GM18498 (cell line): Measurements from ENCODE around the gene RDX.
A peak's percentile ranks its signal among the peaks of the same experiment; 100 is the strongest.
"Not testable (repeated sequence)": the region's sequence is repeated elsewhere in the genome, so short reads cannot be mapped to it uniquely, and the experiment has no call there.

Source experiments
- ATAC-seq: cut with Tn5 transposase; IDR thresholded peaks from one replicate; pipeline ENCODE4 v1.9.1; 2021; ENCODE audit warnings: mild to moderate bottlenecking, moderate library complexity; ENCODE audit not compliant: unreplicated experiment

The RDX gene

DNA sequence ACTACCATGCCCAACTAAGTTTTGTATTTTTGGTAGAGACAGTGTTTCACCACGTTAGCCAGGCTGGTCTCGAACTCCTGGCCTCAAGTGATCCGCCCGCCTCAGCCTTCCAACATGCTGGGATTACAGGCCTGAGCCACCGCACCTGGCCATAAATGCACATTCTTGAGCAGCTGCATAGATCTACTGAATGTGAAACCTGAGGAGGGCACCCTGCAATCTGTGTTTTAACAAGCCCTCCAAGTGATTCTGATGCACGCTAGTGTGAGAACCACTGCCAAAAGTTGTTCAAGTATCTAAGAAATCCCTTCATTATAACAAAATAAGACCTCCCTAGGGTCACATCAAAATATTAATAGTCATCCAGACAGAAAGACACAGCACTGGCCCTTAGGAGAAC lies 89.3 kb downstream of the RDX start:
- no peak for ATAC-seq

DNA sequence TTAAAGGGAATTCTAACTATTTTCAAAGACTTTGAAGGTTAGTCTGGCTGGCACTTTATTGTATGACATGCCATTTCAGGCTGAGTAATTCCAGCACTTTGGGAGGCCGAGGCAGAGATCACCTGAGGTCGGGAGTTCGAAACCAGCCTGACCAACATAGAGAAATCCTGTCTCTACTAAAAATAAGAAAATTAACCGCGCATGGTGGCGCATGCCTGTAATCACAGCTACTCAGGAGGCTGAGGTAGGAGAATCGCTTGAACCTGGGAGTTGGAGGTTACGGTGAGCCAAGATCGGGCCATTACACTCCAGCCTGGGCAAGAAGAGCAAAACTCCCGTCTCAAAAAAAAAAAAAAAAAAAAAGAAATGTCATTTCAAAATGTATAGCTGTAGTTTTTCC lies 95.6 kb downstream of the RDX start:
- no peak for ATAC-seq

DNA sequence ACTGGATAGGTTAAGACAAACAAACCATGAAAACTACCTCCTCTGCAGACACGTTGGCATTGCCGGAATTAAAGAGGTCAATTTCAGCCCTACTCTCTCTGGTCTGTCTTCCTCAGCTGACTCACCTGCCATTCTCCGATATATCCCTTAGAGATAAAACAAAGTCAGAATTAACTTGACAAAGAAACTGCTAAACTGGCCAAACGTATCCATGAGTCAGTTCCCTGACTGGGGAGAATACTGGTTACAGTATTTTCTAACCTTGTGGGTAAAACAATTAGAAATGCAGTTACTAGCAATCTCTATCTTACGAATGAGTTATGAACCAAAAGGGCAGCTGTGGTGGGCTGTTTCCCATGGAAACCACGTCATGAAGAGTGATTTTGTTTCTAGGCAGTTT lies 96.2 kb downstream of the RDX start:
- ATAC-seq: no peak

DNA sequence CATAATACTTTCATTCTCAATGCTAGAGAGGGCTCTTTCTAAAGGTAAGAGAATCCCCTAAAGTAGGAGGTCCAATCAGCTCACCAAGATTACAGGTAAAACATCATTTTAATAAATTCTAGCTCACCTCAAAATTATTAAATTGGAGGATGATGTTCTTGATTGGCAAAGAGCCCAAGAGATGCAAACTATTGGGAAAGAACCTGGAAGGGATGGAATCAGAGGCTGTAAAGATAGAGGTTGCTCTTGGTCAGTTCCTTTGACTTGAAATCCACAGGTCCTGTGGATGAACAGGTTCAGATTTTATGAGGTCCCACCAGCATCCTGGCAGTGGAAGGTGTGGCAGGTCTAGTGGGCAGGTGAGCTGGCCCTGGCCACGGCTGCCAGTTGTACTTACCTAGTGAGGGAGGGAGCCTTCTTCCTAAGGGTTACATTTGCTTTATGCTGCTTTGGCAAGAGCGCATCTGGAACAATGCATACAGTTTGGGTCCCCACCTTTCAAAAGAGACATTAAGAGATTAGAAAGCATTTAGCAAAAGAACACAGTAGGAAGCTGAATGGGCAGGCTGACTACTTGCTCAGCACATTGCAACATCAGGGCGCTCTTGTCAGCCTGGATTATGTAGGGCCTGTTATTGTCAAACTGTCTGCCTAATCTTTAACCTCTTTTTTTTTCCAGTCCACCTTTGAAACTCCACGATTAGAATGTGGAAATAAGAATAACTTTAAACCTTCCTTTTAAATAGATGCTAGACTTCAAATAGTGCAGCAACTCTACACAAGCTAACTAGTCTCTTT lies 97.0 kb downstream of the RDX start:
- no peak for ATAC-seq

DNA sequence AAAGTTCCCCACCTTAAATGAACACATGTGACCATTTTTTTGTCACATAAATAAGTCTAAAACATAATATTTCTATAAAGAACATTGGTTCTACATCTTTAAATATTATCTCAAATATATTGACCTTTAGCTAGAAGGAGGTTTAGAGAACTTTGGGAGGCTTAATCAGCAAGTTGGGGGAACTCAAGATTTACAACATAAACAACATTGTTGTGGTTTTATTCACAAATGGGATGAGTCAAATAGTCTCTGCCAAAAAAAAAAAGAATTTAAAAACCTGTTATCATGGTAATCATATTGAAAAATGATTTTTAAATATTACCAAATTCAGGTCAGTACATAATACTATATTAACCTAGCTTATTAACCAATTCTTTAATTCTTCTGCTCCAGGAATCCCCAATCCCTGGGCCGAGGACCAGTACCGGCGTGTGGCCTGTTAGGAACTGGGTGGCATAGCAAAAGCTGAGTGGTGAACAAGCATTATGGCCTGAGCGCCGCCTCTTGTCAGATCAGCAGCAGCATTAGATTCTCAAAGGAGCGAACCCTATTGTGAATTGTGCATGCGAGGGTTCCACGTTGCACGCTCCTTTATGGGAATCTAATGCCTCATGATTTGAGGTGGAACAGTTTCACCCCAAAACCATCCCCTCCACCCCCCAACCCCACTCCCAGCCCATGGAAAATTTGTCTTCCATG lies 98.2 kb downstream of the RDX start:
- no peak for ATAC-seq

DNA sequence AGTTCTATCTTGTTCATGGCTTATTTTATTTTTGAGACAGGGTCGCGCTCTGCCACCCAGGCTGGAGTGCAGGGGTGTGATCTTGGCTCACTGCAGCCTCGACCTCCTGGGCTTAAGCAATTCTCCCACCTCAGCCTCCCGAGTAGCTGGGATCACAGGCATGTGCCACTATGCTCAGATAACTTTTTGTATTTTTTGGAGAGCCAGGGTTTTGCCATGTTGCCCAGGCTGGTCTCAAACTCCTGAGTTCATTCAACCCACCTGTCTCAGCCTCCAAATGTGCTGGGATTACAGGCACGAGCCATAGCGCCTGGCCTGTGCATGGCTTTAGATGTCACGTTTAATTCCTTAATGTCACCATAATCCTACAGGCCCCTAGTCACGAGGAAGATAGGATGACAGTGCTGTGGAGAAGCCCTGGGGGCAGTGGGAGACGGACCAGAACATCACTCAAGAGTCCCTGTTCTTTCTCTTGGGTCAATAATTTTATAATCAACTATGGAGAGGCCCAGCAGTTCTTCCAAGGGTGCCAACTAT lies 99.5 kb downstream of the RDX start:
- no peak for ATAC-seq

DNA sequence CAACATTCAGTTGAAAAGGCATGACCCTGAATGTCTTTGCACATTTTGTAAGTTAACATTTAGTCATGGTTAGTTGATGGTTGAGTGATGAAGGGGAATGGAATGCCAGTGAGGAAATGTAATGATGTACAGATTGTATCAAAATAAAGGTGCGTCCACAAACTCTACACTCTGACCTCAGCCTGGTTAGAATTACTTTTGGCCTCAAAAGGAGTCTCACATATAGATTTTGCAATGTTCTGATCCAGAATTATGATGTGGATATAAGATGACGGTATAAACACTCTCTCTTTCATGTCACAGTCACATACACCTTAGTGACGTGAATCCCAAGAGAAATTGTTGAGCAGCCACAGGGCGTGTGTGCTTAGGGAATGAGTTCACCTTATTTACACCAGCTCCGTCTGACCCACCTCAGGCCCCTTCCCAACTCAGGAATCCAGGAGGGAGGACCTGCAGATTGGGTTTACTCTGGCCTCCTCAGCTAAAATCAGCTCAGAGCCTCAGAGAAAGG lies 100.1 kb downstream of the RDX start:
- no peak for ATAC-seq

DNA sequence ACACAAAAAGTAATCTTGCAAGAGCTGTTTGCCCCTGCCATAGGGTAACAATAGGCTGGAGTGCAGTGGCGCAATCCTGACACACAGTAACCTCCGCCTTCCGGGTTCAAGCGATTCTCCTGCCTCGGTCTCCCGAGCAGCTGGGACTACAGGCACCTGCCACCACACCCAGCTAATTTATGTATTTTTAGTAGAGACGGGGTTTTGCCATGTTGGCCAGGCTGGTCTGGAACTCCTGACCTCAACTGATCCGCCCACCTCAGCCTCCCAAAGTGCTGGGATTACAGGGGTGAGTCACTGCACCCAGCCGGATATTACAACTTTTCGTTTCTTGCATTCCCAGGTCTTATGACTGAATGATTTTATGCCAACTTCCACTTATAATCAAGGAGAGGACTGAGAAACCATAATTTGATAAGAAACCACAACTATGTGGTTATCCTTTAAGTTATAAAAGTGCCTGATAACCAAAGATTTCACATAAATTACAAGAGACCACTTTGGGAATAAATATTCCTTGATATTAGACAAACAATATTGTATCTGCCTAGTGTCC lies 102.1 kb downstream of the RDX start:
- ATAC-seq: not testable (repeated sequence)

DNA sequence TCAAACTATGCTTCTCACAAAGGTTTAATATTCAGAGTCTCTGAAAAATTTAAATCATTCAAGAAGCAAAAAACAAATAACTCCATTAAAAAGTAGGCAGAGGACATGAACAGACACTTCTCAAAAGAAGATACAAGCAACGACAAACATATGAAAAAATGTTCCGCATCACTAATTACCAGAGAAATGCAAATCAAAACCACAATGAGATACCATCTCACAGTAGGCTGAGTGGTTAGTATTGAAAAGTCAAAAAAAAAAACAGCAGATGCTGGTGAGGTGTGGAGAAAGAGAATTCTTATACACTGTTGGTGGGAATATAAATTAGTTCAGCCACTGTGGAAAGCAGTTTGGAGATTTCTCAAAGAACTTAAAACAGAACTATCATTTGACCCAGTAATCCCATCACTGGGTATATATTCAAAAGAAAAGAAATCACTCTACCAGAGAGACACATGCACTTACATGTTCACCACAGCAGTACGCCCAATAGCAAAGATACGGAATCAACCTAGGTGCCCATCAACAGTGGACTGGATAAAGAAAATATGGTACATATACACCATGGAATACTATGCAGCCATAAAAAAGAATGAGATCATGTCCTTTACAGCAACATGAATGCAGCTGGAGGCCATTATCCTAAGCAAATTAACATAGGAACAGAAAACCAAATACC lies 103.7 kb downstream of the RDX start:
- peak; percentile 80 for ATAC-seq

DNA sequence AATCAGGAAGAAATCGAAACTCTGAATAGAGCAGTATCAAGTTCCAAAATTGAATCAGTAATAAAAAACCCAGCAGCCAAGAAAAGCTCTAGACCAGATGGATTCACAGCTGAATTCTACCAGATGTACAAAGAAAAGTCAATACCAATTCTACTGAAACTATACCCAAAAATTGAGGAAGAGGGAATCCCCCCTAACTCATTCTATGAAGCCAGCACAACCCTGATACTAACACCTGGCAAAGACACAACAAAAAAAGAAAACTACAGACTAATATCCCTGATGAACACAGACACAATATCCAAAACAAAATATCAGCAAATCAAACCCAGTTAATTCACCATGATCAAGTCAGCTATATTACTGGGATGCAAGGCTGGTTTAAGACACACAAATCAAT lies 105.5 kb downstream of the RDX start:
- no peak for ATAC-seq

DNA sequence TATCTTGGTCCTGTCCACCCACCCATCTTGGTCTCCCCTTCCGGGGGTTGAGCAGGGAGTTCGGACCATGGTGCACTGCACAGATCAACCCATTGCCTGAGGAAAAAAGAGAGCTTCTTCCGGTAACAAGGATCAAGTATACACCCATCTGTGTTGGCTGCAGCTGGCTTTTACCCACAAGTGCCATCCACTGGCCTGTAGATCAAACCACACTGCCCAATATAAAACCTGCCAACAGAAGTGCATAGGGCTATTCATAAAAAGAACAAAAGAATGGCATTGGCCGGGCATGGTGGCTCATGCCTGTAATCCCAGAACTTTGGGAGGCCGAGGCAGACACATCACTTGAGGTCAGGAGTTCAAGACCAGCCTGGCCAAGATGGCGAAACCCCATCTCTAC lies 108.7 kb downstream of the RDX start:
- ATAC-seq: no peak

DNA sequence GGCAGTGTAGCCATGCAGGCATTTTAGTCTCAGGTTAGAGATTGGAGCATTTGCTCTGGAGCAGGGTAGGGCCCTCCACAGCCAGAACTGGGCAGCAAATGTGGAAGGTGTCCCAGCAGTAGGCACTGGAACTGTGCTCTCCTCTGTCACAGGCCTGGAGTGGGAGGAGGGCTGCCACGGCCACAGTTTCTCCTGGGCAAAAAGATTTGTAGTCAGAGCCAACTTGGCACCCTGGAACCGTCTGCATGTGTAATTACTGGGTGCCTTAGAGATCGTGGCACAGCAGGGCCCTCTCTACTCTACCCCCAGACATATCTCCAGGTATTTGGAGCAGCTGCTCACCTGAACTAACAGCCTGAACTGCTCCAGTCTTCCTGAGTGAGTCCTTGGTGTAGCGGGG lies 109.5 kb downstream of the RDX start:
- no peak for ATAC-seq

DNA sequence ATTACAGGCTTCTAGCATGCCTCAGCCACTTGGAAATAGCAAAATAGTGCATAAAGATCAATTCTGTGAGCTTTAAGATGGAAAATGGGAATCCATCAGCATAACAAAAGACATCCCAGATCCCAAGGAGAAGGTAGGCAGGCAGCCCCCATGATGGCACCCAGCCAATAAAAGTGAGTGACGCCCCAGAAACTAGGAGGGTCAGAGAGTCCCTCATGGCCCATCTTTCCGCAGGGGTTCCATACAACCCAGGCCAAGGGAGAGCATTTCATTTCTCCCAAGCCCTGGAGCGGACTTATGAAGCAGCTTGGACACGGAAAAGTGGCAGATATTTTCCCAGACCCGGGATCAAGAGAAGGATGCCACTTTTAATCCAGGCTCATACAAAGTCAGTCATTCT lies 110.0 kb downstream of the RDX start:
- ATAC-seq: no peak

DNA sequence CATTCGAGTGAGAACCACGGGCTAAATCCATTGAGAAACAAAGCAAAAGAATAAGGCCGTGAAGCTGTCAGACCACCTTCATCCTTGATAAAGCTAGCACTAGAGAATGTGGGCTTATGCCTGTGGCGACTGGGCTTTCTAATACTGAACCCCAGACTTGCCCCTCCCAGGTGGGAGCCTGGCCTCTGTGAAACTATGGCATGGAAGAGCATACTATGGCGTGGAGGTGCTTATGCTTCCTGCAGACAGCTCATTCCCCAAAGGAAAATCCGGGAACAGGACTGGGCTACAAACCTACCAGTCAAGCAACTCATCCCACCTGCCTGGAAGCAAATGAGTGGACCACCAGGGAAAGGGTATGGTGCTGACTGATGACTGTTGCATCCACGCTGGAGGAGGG lies 110.8 kb downstream of the RDX start:
- ATAC-seq: no peak

DNA sequence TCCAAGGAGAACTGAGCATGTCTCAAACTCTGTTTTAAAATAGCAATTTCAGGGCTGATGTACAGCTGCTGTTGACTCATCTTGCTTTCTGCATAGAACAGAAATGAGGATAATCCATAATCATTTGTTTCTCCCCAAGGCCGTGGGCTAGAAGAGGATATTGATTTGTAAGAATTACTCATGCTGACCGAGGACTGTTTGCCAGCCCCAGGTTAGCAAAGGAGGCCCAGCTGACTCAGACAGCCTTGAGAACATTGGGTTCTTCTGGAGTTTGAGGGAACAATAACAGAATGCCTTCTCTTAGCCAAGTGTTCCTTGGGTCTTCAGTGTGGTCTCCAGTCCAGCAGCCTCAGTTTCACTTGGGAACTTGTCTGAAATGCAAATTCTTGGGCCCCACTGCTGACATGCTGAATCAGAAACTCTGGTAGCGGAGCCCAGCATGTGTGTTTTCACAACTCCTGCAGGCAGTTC lies 111.3 kb downstream of the RDX start:
- ATAC-seq: no peak

DNA sequence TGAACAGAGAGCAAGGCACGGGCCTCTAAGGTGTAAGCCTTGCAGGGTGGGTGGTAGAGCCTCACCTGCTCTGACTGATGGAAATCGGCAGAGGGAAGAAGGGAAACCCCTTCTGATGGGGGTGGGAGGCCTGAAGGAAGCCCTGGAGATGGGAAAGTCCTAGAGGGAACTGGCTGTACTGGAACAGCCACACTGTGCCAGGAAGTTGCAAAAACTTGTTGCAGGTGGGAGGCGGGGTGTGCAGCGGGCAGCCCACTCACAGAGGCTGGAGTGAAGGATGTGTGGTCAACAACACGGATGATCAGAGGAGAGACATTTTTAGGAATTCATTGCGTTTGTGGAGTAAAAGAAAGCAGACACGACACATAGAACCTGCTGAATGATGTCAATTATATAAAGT lies 112.0 kb downstream of the RDX start:
- no peak for ATAC-seq

DNA sequence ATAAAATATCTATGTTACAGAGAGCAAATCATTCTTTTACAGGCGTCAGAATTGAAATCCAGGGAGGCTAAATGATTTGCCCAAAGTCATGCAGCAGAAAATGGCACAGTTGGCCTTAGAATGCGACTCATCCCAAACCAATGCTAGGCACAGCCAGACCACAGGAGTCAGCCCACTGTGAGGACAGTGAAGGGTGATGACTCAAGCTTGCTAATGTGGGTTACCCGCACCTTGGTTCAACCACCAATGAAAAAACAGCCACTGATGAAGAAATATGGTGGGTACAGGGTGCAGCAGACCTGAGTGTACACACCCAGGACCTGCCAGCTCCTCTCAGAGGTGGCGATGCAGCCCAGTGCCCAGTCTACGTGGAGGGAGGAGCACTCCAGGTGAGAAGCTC lies 113.5 kb downstream of the RDX start:
- no peak for ATAC-seq

DNA sequence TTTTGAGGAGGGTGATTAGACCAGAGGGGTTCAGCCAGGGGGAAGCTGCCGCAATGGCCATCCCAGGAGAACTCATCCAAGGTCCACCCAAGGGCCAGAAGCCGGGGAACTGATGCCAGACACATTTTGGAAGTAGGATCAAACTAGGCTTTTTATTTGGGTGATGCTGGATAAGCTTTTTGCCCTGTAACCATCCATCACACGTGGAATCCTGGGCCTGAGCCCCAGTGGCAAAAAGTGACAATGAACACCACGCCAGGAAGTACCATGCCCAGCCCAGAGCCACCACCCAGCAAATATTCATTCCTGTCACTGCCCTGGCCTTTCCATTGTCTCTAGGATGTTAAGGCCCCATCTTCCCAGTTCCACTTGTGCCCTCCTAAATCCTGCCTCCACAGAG lies 117.3 kb downstream of the RDX start:
- ATAC-seq: no peak

DNA sequence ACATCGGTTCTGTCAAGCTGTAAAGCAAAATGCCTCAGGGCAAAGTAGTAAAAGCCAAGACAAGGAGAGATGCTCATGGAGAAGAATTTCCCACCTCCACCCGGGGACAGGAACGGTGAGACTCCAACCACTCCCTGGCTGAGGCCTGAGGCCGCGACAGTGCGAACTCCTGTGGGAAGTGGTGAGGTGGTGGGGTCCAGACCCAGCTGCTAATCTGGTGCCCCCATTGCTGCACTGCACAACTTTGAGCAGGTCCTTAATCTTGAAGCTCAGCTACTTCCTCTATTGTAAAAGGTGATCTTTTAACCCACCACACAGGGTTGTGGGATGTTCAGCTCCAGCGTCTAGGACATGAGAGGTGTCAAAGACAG lies 119.3 kb downstream of the RDX start:
- no peak for ATAC-seq

DNA sequence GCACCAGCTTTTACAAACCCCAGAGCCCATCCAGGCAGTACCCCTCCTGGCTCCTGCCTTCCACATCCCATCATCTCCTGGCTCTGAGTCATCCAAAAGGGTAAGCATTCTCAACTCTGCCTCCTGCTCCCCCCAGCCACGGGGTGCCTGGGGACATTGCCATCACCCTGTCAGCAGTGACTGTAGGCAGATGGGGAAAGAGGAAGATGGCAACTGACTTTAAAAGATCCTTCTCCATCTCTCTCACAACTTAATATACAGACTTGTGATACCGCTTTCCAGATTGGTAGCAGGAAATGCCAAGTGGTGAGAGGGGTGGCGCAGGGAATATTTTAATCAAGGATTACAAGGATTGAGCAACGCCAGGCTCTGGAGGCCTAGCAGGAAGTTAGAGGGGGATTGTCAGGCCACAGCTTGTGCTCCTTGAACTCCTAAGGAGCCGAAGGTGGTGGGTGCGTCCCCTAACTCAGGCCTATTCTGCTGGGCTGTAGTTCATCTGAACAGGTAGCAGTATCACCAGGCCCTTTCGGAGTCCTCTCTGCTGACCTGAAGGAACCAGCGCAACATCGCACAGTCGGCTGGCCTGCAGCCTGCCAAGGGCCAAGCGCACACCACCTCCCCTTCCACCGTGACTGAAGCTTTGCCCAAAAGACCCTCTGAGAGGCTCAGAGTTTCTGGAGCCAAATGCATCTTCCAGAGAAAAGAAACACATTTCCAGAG lies 119.9 kb downstream of the RDX start:
- ATAC-seq: no peak
